HG03378 (cell line): ENCODE data around the gene GZMM.

Experiments used
- ATAC-seq: cut with Tn5 transposase; IDR thresholded peaks from one replicate; pipeline ENCODE4 v1.9.1; 2021; ENCODE audit warnings: mild to moderate bottlenecking, moderate library complexity; ENCODE audit not compliant: unreplicated experiment

The GZMM gene

GRCh38 chr19:533364-534058, 10.3 kb upstream of the GZMM start:
- ATAC-seq: no peak

DNA sequence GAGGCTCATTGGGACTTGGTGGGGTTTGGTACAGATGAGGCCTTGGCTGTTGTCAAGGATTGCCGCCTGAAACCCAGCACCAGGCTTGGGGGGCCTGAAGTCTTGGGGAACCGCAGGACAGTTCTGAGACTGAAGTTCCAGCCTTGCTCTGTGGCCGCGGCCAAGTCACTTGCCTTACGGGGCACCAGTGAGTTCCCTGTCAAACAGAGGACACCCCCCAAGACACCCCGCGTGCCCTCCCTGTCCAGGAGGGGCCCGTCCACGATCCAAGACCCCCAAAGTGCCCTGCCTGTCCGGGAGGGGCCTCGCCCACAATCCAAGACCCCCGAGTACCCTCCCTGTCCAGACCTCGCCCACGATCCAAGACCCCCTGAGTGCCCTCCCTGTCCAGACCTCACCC, 9.8 kb upstream of the GZMM start:
- ATAC-seq: no peak

DNA sequence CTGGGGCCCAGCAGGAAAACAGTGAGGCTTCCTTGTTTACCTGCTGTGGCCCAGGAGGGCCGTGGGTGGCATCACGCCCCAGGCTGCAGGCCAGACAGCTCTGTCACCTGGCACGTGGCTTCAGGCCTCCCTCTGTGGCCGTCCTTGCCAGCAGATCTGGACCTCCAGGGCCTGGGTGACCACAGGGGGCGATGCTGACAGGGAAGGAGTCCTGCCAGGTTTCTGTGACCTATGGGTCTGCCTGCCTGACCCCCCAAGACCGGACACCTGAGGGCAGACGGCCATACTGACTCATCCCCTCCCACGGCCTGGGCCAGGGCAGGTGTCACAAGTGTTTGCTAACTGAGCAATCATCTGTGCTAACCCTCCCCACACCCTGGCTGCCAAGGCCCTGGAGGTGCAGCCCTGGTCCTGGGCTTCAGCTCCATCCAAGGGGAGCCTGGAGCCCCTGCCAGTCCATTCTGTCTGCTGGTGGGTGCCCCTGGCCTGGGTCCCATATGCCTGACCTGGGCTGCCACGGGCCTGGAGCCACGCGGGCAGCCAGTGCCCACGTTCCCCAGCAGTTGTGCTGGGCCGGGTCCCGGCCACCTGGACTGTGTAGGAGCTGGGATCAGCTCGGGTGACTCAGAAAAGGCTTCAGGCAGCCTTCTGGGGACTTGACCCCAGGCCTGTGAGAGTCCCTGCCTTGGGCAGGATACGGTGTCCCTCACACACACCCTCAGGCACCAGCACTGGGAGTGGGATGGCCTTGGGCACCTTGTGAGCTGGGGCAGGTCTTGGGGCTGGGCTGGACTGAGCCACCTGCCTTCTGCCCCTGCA, 8.6 kb upstream of the GZMM start:
- ATAC-seq: no peak

DNA sequence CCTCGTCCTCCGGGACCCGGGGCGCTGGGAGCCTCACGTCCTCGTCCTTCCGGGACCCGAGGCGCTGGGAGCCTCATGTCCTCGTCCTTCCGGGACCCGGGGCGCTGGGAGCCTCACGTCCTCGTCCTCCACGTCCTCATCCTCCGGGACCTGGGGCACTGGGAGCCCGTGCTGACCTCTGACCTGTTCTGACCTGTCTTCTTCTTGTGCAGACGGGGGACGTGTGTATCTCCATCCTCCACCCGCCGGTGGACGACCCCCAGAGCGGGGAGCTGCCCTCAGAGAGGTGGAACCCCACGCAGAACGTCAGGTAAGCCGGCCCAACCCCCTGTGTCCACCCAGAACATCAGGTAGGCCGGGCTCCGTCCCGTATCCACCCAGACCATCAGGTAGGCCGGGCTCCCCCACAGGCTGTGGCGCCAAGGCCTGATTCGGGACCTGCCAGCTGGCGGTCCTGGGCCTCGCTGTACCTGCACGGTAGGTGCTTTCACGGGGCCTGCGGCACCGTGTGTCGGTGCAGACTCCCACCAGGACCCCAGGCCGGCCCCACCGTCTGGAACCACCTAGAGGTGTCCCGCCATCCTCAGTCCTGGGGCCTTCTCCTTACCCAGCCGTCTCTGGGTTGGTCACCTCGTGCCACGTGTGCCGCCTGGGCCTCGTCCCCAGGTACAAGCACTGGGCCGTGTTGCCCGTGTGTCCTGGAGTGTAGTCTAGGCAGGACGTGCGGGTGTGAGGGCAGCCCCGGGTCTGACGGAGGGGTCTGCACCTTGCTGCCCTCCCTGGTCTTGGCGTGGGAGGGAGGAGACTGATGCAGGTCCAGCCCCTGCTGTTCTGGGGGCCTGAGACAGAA, 7.6 kb upstream of the GZMM start:
- no peak for ATAC-seq

DNA sequence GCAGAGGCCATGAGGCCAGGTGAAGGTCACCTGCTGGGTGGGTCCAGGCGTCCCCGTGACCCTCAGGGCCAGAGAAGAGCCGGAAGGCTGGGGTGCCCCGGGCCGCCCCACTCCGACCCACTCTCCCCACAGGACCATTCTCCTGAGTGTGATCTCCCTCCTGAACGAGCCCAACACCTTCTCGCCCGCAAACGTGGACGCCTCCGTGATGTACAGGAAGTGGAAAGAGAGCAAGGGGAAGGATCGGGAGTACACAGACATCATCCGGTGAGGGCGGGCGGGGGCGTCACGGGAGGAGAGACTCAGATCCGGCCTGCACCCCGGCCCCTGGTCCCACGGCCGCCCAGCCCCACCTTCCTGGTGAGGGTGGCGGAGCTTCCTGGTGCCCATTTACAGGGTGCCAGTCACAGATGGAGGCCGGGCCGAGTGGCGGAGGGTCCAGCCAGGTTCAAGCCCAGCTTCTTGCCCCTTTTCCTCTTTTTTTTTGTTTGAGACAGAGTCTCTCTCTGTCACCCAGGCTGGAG, 6.9 kb upstream of the GZMM start:
- ATAC-seq: no peak

GRCh38 chr19:538641-539428, 5.0 kb upstream of the GZMM start:
- ATAC-seq: no peak

- ATAC-seq: no peak
These were observed 4.3 kb upstream of the GZMM start for GRCh38 chr19:539429-540030.

- no peak for ATAC-seq
These were observed 2.8 kb upstream of the GZMM start for GRCh38 chr19:540867-541637.

- ATAC-seq: no peak
These were observed 2.2 kb upstream of the GZMM start for GRCh38 chr19:541699-542098.

- no peak for ATAC-seq
These were observed 1.5 kb upstream of the GZMM start for GRCh38 chr19:542173-542866.

- no peak for ATAC-seq
These were observed 3.3 kb downstream of the GZMM start for GRCh38 chr19:547117-547516.

GRCh38 chr19:547836-548720, 4.2 kb downstream of the GZMM start:
- ATAC-seq: no peak

- ATAC-seq: no peak
These were observed 5.3 kb downstream of the GZMM start for GRCh38 chr19:548886-549830.

GRCh38 chr19:554817-555216, 11.0 kb downstream of the GZMM start:
- no peak for ATAC-seq

DNA sequence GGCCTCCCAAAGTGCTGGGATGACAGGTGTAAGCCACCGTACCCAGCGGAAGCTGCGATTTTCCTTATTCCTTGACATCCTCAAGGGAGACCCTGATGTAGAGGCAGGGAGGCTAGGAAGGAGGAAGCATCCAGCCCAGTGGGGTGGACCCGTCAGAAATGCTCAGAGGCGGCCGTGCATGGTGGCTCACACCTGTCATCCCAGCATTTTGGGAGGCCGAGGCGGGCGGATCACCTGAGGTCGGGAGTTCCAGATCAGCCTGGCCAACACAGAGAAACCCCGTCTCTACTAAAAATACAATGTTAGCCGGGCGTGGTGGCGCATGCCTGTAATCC, 11.6 kb downstream of the GZMM start:
- ATAC-seq: no peak

- ATAC-seq: no peak
These were observed 12.9 kb downstream of the GZMM start for GRCh38 chr19:556611-557382.
